IMR-90 (cell line): ENCODE results near the gene FOXF1. TPM values are rescaled to one million over a fixed set of nuclear protein-coding genes. Genes with fewer than 3 reads are reported as not detected.
A peak's percentile ranks its signal among the peaks of the same experiment; 100 is the strongest.

ENCODE experiments used
- ATAC-seq: fragments of 200-7000 bp; cut with Tn5 transposase; 2 replicates; pipeline ENCODE4 v1.9.1; 2020; ENCODE audit warnings: low read depth, mild to moderate bottlenecking, moderate library complexity
- BruUV-seq: library from RNA; stranded (reverse); fragments of 400-500 nt; replicated peaks from 2 replicates; lab custom pipeline; 2021; lab: Mats Ljungman, UMichigan
- CTCF ChIA-PET: fragments of 300-600 bp; formaldehyde crosslinking; extraction: SDS; loops from one replicate; lab custom pipeline; 2021; ENCODE audit warnings: antibody characterized with exemption; lab: Yijun Ruan, JAX
- POLR2A ChIA-PET: fragments of 300-600 bp; sonication (Branson Sonifier 250); formaldehyde crosslinking; loops from one replicate; lab custom pipeline; 2022; ENCODE audit warnings: antibody characterized with exemption; ENCODE audit not compliant: unreplicated experiment; lab: Charles Lee
- DNase-seq: peaks from one replicate; pipeline ENCODE4 v3.0.0; 2013
- H2AFZ ChIP-seq: replicated peaks from 2 replicates; pipeline ENCODE3; 2013; ENCODE audit warnings: low read length, mild to moderate bottlenecking; ENCODE audit not compliant: poor library complexity
- H2AK5ac ChIP-seq: 2 replicates; pipeline ENCODE4 v1.6.1; 2013; ENCODE audit warnings: low read depth, low read length, inconsistent platforms
- H2AK9ac ChIP-seq: replicated peaks from 2 replicates; pipeline ENCODE3; 2013; ENCODE audit warnings: mild to moderate bottlenecking, low read depth, low read length, moderate library complexity; ENCODE audit not compliant: poor library complexity
- H2BK120ac ChIP-seq: 2 replicates; pipeline ENCODE4 v1.6.1; 2013; ENCODE audit warnings: low read depth, low read length, inconsistent platforms
- H2BK15ac ChIP-seq: 3 replicates; pipeline ENCODE4 v1.6.1; 2013; ENCODE audit warnings: low read depth, low read length, inconsistent platforms
- H2BK20ac ChIP-seq: 2 replicates; pipeline ENCODE4 v1.6.1; 2013; ENCODE audit warnings: low read depth, mild to moderate bottlenecking, inconsistent platforms, low read length, moderate library complexity
- H2BK5ac ChIP-seq: 2 replicates; pipeline ENCODE4 v1.6.1; 2013; ENCODE audit warnings: mild to moderate bottlenecking, low read depth, low read length, inconsistent platforms; ENCODE audit not compliant: poor library complexity, severe bottlenecking
- H3K14ac ChIP-seq: replicated peaks from 2 replicates; pipeline ENCODE4 v1.6.1; 2013; ENCODE audit warnings: low read depth, low read length, inconsistent platforms
- H3K18ac ChIP-seq: 2 replicates; pipeline ENCODE4 v1.6.1; 2013; ENCODE audit warnings: low read depth, low read length, control low read depth
- H3K23ac ChIP-seq: 2 replicates; pipeline ENCODE4 v1.6.1; 2013; ENCODE audit warnings: low read depth, low read length, inconsistent platforms
- H3K27ac ChIP-seq: 2 replicates; pipeline ENCODE4 v1.5.1; 2013; ENCODE audit warnings: mild to moderate bottlenecking, control low read depth, low read length; ENCODE audit not compliant: insufficient read depth
- H3K27me3 ChIP-seq: 2 replicates; pipeline ENCODE4 v1.6.1; 2013; ENCODE audit warnings: low read length; ENCODE audit not compliant: control insufficient read depth, insufficient read depth
- H3K36me3 ChIP-seq: 2 replicates; pipeline ENCODE4 v1.6.1; 2013; ENCODE audit warnings: low read length, mixed read lengths; ENCODE audit not compliant: control insufficient read depth, insufficient read depth
- H3K4ac ChIP-seq: 2 replicates; pipeline ENCODE4 v1.6.1; 2013; ENCODE audit warnings: low read depth, low read length, inconsistent platforms
- H3K4me1 ChIP-seq: 2 replicates; pipeline ENCODE4 v1.6.1; 2013; ENCODE audit warnings: low read length, mixed read lengths; ENCODE audit not compliant: control insufficient read depth, insufficient read depth
- H3K4me2 ChIP-seq: 2 replicates; pipeline ENCODE4 v1.6.1; 2013; ENCODE audit warnings: low read depth, mild to moderate bottlenecking, control low read depth, low read length, moderate library complexity
- H3K4me3 ChIP-seq: 2 replicates; pipeline ENCODE4 v1.5.1; 2013; ENCODE audit warnings: low read depth, mild to moderate bottlenecking, control low read depth, low read length, moderate library complexity; ENCODE audit not compliant: insufficient read depth
- H3K56ac ChIP-seq: 2 replicates; pipeline ENCODE4 v1.6.1; 2013; ENCODE audit warnings: low read length, inconsistent platforms; ENCODE audit not compliant: insufficient read depth; ENCODE audit errors: extremely low read depth
- H3K79me1 ChIP-seq, 2 experiments: 2 replicates each; pipeline ENCODE4 v1.6.1; 2013; ENCODE audit warnings: low read length in 2 of 2, inconsistent platforms in 1 of 2, low read depth in 1 of 2
- H3K9ac ChIP-seq: 2 replicates; pipeline ENCODE4 v1.6.1; 2013; ENCODE audit warnings: low read depth, low read length, control low read depth
- H3K9me1 ChIP-seq: 2 replicates; pipeline ENCODE4 v1.6.1; 2013; ENCODE audit warnings: low read length, inconsistent platforms; ENCODE audit not compliant: insufficient read depth
- H3K9me3 ChIP-seq: 2 replicates; pipeline ENCODE4 v1.6.1; 2013; ENCODE audit warnings: low read length; ENCODE audit not compliant: control insufficient read depth, insufficient read depth
- H4K20me1 ChIP-seq: 2 replicates; pipeline ENCODE4 v1.6.1; 2013; ENCODE audit warnings: low read length, inconsistent platforms; ENCODE audit not compliant: insufficient read depth
- H4K5ac ChIP-seq: 2 replicates; pipeline ENCODE4 v1.6.1; 2013; ENCODE audit warnings: mild to moderate bottlenecking, low read depth, low read length, control low read depth
- H4K8ac ChIP-seq, 2 experiments: 2 replicates each; pipeline ENCODE4 v1.6.1; 2013; ENCODE audit warnings: low read depth in 2 of 2, low read length in 2 of 2, control low read depth in 1 of 2, inconsistent platforms in 1 of 2
- H4K91ac ChIP-seq: 2 replicates; pipeline ENCODE4 v1.6.1; 2013; ENCODE audit warnings: low read depth, low read length, inconsistent platforms; ENCODE audit not compliant: insufficient read depth
- CHD1 ChIP-seq: IDR thresholded peaks from 2 replicates; pipeline ENCODE4 v1.6.1; 2012; ENCODE audit warnings: low read depth, low read length, improper control_type of control experiment
- CTCF ChIP-seq: conservative IDR thresholded peaks from 2 replicates; pipeline ENCODE4 v1.5.1; 2012; ENCODE audit warnings: mild to moderate bottlenecking, low read depth, low read length, improper control_type of control experiment
- MAFK ChIP-seq: IDR thresholded peaks from 2 replicates; pipeline ENCODE4 v1.6.1; 2012; ENCODE audit warnings: low read depth, low read length, improper control_type of control experiment
- MXI1 ChIP-seq: IDR thresholded peaks from 2 replicates; pipeline ENCODE4 v1.6.1; 2012; ENCODE audit warnings: low read depth, mild to moderate bottlenecking, low read length, moderate library complexity, borderline replicate concordance
- POLR2A ChIP-seq: IDR thresholded peaks from 2 replicates; pipeline ENCODE4 v1.6.1; 2012; ENCODE audit warnings: mild to moderate bottlenecking, low read depth, low read length
- WGBS, 2 experiments: methylation state at CpG; one replicate each; pipeline versions ENCODE4 v1.1.5 to v1.1.7; 2013; ENCODE audit warnings: missing lambda C conversion rate in 2 of 2; ENCODE audit not compliant: insufficient read length in 1 of 2; ENCODE audit errors: extremely low coverage in 2 of 2; 5-methylcytosine and 5-hydroxymethylcytosine counted together
- dilution Hi-C: fragments of 300-500 bp; cut with HindIII; formaldehyde crosslinking; loops from one replicate; pipeline ENCODE4 v1.14.3; 2018; ENCODE audit warnings: low sequenced_read_pairs; ENCODE audit not compliant: unreplicated experiment
- in situ Hi-C: fragments of 300-500 bp; cut with MboI; formaldehyde crosslinking; loops from 3 replicates; pipeline ENCODE4 v1.14.3; 2019; ENCODE audit warnings: low sequenced_read_pairs, inconsistent platforms, mixed read lengths
- intact Hi-C: fragments of 100-400 bp; cut with micrococcal nuclease; formaldehyde crosslinking; loops from 2 replicates; pipeline ENCODE4 v1.10.0; 2022
- polyA plus RNA-seq, 3 experiments: library from polyadenylated mRNA; depleted of rRNA; stranded (reverse); fragments of >200 nt; gene quantifications; 2 replicates each; pipeline ENCODE4 v1.2.3, GENCODE V29; 2012; ENCODE audit warnings: low replicate concordance in 1 of 3
- total RNA-seq: library from RNA; depleted of rRNA; stranded (reverse); fragments of >200 nt; gene quantifications from 2 replicates; pipeline ENCODE4 v1.2.3, GENCODE V29; 2012
- TF ChIP-seq, protein P1 (sequence below): fragments of 150-350 bp; IDR thresholded peaks from 2 replicates; pipeline ENCODE4 v1.6.1; 2017; ENCODE audit warnings: mild to moderate bottlenecking, antibody characterized with exemption, low read length, low read depth

The FOXF1 gene
- total and polyA plus RNA-seq, 2 of the 4 experiments (the other 2 are of a cell fraction): 2.7 to 33.0 TPM

DNA sequence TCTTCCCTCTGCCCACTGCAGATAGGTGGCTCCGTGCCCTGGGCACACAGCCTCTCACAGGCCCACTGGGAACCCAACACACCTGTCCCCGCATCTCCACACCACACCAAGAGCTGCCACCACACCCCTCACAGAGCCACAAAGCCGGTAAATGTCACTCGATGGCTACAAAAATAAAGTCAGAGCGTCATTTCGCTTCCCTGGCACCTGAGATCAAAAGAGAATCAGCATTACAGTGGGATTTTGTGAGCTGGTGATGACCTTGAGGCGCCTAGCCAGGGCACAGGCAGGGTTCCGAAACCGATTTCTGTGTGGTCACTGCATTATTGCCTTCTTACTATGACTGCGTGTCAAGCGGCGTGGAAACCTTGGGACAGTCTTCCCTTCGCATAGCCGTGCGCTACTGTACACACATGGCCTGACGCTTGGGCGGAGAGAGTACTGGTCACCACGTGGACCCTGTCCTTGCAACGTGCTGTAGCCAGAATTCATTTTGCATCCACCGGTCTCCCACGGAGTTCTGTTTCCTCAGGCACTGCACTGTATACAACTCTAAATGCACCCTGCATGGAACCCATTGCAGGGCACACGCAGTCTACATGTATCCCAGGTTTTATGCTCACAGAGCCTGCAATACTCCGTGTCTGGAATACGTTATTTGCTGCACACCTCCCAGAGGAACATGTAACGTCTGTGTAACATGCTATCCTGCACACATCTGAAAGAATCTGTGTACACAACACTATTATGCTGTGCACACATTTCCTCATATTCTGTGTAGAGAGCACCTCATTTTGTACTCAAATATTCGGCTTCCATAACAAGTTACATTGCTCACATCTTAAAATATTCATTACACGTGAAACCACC is 5.8 kb upstream of the FOXF1 start:
- 60% methylated on average over 17 of the region's 27 CpGs; no CpG with 5 or more reads in 1 of the 2 experiments for WGBS, 2 experiments
- in situ Hi-C loops: loop anchor here (5.0 kb wide), 1 partner anchor 202 kb away; no protein-coding TSS in a partner anchor
- H3K27ac ChIP-seq: peak overlapping the region; percentile 100
- H2BK120ac ChIP-seq: peak overlapping the region; percentile 89
- no TSS peak for BruUV-seq
- H4K91ac ChIP-seq: peak overlapping the region; percentile 94
- H3K4me3 ChIP-seq: peak overlapping the region; percentile 98
- no peaks in the 10 kb centered on the region for H3K27me3 ChIP-seq
- POLR2A ChIA-PET: no interaction called here
- peak overlapping the region; percentile 94 for H3K23ac ChIP-seq
- peak overlapping the region; percentile 97 for H2AK5ac ChIP-seq
- peak overlapping the region; percentile 87 for H2BK20ac ChIP-seq
- peaks cover 0 to 29% of the 10 kb centered on the region in 2 experiments; a peak in 2 of 4 replicates for H3K79me1 ChIP-seq
- H2BK5ac ChIP-seq: peak overlapping the region; percentile 99
- H3K36me3 ChIP-seq: peaks cover 74% of the 10 kb centered on the region
- DNase-seq (no peak), ATAC-seq (no peak)
- H3K4me1 ChIP-seq: peaks cover 42% of the 10 kb centered on the region
- dilution Hi-C loops: no loop called here
- peak overlapping the region; percentile 91 for H3K14ac ChIP-seq
- TF ChIP-seq CTCF (no peak), CHD1 (peak; percentile 11; the same call in 1 of the 2 replicates), MXI1 (peak; percentile 89; the same call in 1 of the 2 replicates), MAFK (no peak), POLR2A (no peak)
- TF ChIP-seq, protein P1, sequence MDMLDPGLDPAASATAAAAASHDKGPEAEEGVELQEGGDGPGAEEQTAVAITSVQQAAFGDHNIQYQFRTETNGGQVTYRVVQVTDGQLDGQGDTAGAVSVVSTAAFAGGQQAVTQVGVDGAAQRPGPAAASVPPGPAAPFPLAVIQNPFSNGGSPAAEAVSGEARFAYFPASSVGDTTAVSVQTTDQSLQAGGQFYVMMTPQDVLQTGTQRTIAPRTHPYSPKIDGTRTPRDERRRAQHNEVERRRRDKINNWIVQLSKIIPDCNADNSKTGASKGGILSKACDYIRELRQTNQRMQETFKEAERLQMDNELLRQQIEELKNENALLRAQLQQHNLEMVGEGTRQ: 0 out of 2 replicates have a peak, but pooled peaks have one; percentile 5
- H4K20me1 ChIP-seq: peaks cover 56% of the 10 kb centered on the region
- peak overlapping the region; percentile 90 for H3K56ac ChIP-seq
- H2BK15ac ChIP-seq: peak overlapping the region; percentile 55; the same call in 2 of the 3 replicates
- H3K4me2 ChIP-seq: peak overlapping the region; percentile 96
- peak overlapping the region; percentile 97 for H3K4ac ChIP-seq
- peak overlapping the region; percentile 98 for H3K9ac ChIP-seq
- H2AFZ ChIP-seq: peak overlapping the region; percentile 46
- H3K9me3 ChIP-seq: no peaks in the 10 kb centered on the region
- H3K9me1 ChIP-seq: peaks cover 20% of the 10 kb centered on the region
- intact Hi-C loops: loop anchor here (2.0 to 10.0 kb wide), 4 partner anchors 107 to 350 kb away; no protein-coding TSS in a partner anchor
- peak overlapping the region; percentile 66 for H4K5ac ChIP-seq
- CTCF ChIA-PET: interaction anchor here (0.7 kb wide), 1 partner anchor 252 kb away, joined by 3 read pairs; no protein-coding TSS in a partner anchor
- H2AK9ac ChIP-seq: peak overlapping the region; percentile 56
- H4K8ac ChIP-seq: peak overlapping the region; percentile 49 to 73
- peak overlapping the region; percentile 94 for H3K18ac ChIP-seq
